Cardiac muscle cell (in vitro differentiated cells and primary cell): ENCODE data around the gene ZAR1L. TPM values are rescaled to one million over a fixed set of nuclear protein-coding genes. Genes with fewer than 3 reads are reported as not detected.

Experiments
- DNase-seq, 2 donors: peaks; one replicate each; pipeline versions ENCODE4 v3.0.0 to v3.0.0-alpha.2; 2010 to 2017; ENCODE audit warnings: low read depth in 1 of 2, low spot score in 1 of 2
- H3K27ac ChIP-seq: fragments of 200-600 bp; sonication (generic); 2 replicates; pipeline ENCODE4 v1.5.1; 2016
- H3K27me3 ChIP-seq: fragments of 200-600 bp; sonication (generic); 2 replicates; pipeline ENCODE4 v1.6.0; 2016; ENCODE audit warnings: control low read depth
- H3K36me3 ChIP-seq: fragments of 200-600 bp; sonication (generic); 2 replicates; pipeline ENCODE4 v1.5.1; 2016; ENCODE audit warnings: control low read depth
- H3K4me1 ChIP-seq: fragments of 200-600 bp; sonication (generic); 2 replicates; pipeline ENCODE4 v1.8.1; 2017; ENCODE audit warnings: low read depth, mild to moderate bottlenecking, mixed run types
- H3K4me3 ChIP-seq: fragments of 200-600 bp; sonication (generic); 2 replicates; pipeline ENCODE4 v1.5.1; 2016; ENCODE audit warnings: mild to moderate bottlenecking
- H3K9me3 ChIP-seq: fragments of 200-600 bp; sonication (generic); 2 replicates; pipeline ENCODE4 v1.5.1; 2017; ENCODE audit warnings: low read depth, mild to moderate bottlenecking, control low read depth
- polyA plus RNA-seq: library from polyadenylated mRNA; unstranded; fragments of >200 nt; fragmentation: Nextera tagmentation; extraction: Ambion mirVana; gene quantifications from 2 replicates; pipeline ENCODE4 v1.2.1, GENCODE V29; 2016
- total RNA-seq: library from RNA; depleted of rRNA; stranded (reverse); fragments of >200 nt; gene quantifications from 2 replicates; pipeline ENCODE4 v1.2.3, GENCODE V29; 2016
- TF ChIP-seq, protein P1 (sequence below): IDR thresholded peaks from 2 replicates; pipeline ENCODE4 v1.5.1; 2012; ENCODE audit warnings: low read depth, mild to moderate bottlenecking, low read length

The ZAR1L gene
- total and polyA plus RNA-seq, 2 experiments from 2014 or later, result not detected

DNA sequence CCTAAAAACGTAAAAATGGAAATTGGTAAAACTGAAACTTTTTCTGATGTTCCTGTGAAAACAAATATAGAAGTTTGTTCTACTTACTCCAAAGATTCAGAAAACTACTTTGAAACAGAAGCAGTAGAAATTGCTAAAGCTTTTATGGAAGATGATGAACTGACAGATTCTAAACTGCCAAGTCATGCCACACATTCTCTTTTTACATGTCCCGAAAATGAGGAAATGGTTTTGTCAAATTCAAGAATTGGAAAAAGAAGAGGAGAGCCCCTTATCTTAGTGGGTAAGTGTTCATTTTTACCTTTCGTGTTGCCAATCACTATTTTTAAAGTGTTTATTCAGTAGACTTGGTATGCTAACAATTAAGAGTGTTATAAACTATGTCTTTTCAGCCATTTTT lies 25.8 kb upstream of the ZAR1L start:
- DNase-seq, result no peak
- Histone ChIP-seq H3K27ac (no peak overlapping the region), H3K27me3 (no peaks in the 10 kb centered on the region), H3K4me3 (no peak overlapping the region), H3K36me3 (no peaks in the 10 kb centered on the region), H3K9me3 (no peaks in the 10 kb centered on the region), H3K4me1 (no peaks in the 10 kb centered on the region)
- TF ChIP-seq, protein P1, sequence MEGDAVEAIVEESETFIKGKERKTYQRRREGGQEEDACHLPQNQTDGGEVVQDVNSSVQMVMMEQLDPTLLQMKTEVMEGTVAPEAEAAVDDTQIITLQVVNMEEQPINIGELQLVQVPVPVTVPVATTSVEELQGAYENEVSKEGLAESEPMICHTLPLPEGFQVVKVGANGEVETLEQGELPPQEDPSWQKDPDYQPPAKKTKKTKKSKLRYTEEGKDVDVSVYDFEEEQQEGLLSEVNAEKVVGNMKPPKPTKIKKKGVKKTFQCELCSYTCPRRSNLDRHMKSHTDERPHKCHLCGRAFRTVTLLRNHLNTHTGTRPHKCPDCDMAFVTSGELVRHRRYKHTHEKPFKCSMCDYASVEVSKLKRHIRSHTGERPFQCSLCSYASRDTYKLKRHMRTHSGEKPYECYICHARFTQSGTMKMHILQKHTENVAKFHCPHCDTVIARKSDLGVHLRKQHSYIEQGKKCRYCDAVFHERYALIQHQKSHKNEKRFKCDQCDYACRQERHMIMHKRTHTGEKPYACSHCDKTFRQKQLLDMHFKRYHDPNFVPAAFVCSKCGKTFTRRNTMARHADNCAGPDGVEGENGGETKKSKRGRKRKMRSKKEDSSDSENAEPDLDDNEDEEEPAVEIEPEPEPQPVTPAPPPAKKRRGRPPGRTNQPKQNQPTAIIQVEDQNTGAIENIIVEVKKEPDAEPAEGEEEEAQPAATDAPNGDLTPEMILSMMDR, result no peak

DNA sequence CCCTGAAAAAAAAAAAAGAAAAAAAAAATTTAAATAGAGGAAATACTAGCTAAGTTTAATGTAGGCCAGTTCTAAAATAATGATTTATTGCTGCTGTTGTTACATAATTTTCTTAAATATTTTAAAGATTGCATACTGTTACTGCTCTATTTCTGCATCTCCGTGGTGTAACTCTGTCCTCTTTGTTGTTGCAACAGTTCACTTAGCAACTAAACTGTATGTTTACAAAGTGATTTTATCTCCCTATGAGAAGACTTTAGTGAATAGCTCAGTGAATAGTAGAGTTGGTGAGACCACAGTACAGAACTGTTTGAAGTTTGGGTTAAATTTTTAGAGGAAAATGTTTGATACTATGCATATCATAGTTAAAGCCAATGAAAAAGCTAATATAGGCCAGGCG lies 19.5 kb upstream of the ZAR1L start:
- no peaks in the 10 kb centered on the region for H3K4me1 ChIP-seq
- no peaks in the 10 kb centered on the region for H3K36me3 ChIP-seq
- H3K27me3 ChIP-seq, result no peaks in the 10 kb centered on the region
- H3K27ac ChIP-seq, result no peak overlapping the region
- peak in 1 of 2 donors; percentile 21 for DNase-seq
- TF ChIP-seq, protein P1, result no peak
- H3K4me3 ChIP-seq, result no peak overlapping the region
- no peaks in the 10 kb centered on the region for H3K9me3 ChIP-seq

DNA sequence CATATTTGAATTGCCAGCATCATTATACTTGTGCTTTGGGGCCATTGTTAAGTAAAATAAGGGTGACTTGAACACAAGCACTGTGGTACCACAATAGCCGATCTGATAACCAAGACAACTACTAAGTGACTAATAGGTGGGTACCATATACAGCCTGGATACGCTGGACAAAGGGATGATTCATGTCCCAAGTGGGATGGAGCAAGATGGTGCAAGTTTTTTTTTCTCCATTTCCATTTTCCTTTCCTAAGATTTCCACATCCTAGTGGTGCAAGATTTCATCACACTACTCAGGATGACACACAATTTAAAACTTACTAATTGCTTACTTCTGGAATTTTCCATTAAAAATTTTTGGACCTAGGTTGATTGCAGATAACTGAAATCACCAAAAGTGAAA lies 15.3 kb upstream of the ZAR1L start:
- H3K27me3 ChIP-seq, result no peaks in the 10 kb centered on the region
- H3K4me3 ChIP-seq, result no peak overlapping the region
- peak in 1 of 2 donors; percentile 86 for DNase-seq
- TF ChIP-seq, protein P1, result no peak
- no peaks in the 10 kb centered on the region for H3K4me1 ChIP-seq
- no peaks in the 10 kb centered on the region for H3K9me3 ChIP-seq
- no peaks in the 10 kb centered on the region for H3K36me3 ChIP-seq
- no peak overlapping the region for H3K27ac ChIP-seq

DNA sequence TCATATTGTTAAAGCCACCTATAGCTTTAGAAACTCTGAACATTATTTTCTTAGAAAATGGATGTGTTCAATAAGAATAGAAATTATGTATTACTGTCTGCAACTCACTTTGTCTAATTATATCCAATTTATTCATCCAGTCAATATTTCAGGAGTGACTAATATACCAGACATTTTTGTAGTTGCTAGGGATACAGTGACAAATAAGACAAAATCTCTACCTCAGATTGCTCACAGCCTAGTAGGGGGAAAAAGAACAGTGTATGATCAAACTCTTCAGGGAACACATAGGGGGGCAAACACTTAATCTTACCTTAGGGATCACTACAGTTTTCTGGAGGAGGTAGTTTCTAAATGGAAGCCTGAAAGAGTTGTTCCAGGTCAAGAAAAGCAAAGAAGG lies 8.7 kb upstream of the ZAR1L start:
- Histone ChIP-seq H3K27me3 (no peaks in the 10 kb centered on the region), H3K27ac (no peak overlapping the region), H3K9me3 (no peaks in the 10 kb centered on the region), H3K36me3 (no peaks in the 10 kb centered on the region), H3K4me3 (no peak overlapping the region), H3K4me1 (no peaks in the 10 kb centered on the region)
- peak in 1 of 2 donors; percentile 50 for DNase-seq
- TF ChIP-seq, protein P1, result no peak

DNA sequence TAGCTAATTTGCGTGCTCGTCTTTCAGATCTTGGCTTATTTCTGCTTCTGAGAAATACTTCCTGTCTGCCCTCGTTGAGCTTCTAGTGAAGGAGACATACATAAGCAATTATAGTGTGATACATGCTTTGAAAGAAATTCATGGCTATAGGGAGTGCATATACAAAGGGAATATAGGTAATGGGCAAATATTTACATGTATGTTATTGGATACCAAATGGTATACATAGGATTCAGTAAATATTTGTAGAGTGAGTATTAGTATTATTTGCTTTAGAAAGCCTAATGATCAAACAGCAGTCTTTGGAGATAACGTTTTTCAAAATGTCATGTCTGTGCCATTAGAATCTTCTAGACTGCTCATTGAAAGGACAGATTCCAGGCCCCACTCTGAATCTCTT lies 5.4 kb upstream of the ZAR1L start:
- Histone ChIP-seq H3K27me3 (no peaks in the 10 kb centered on the region), H3K4me3 (no peak overlapping the region), H3K36me3 (no peaks in the 10 kb centered on the region), H3K27ac (no peak overlapping the region), H3K9me3 (no peaks in the 10 kb centered on the region), H3K4me1 (no peaks in the 10 kb centered on the region)
- TF ChIP-seq, protein P1, result no peak
- no peak for DNase-seq
